ENCODE data around the gene CDH11.

The CDH11 gene

GRCh38 chr16:65038100-65038499 is 83.8 kb downstream of the CDH11 start:
- DNase-seq (ENCODE audit: low read depth in 2 of 3, low spot score in 2 of 3), result no peak

- no peak for DNase-seq (ENCODE audit: low read depth in 2 of 3, low spot score in 2 of 3)
These were observed 84.3 kb downstream of the CDH11 start for GRCh38 chr16:65037556-65037955.

- no peak for DNase-seq (ENCODE audit: low read depth in 2 of 3, low spot score in 2 of 3)
These were observed 86.9 kb downstream of the CDH11 start for GRCh38 chr16:65034915-65035314.

- DNase-seq (ENCODE audit: low read depth in 2 of 3, low spot score in 2 of 3), result no peak
These were observed 89.5 kb downstream of the CDH11 start for GRCh38 chr16:65032387-65032786.

GRCh38 chr16:65024767-65025178 is 97.1 kb downstream of the CDH11 start:
- no peak for DNase-seq (ENCODE audit: low read depth in 2 of 3, low spot score in 2 of 3)

- no peak for DNase-seq (ENCODE audit: low read depth in 2 of 3, low spot score in 2 of 3)
These were observed 98.1 kb downstream of the CDH11 start for GRCh38 chr16:65023802-65024201.

GRCh38 chr16:65021852-65022595 is 99.8 kb downstream of the CDH11 start:
- DNase-seq (ENCODE audit: low read depth in 2 of 3, low spot score in 2 of 3), result no peak

- DNase-seq (ENCODE audit: low read depth in 2 of 3, low spot score in 2 of 3), result no peak
These were observed 105.1 kb downstream of the CDH11 start for GRCh38 chr16:65016754-65017153.

GRCh38 chr16:65015599-65015998 is 106.3 kb downstream of the CDH11 start:
- DNase-seq (ENCODE audit: low read depth in 2 of 3, low spot score in 2 of 3), result no peak

- no peak for DNase-seq (ENCODE audit: low read depth in 2 of 3, low spot score in 2 of 3)
These were observed 109.5 kb downstream of the CDH11 start for GRCh38 chr16:65012357-65012756.

GRCh38 chr16:65010125-65010524 is 111.7 kb downstream of the CDH11 start:
- no peak for DNase-seq (ENCODE audit: low read depth in 2 of 3, low spot score in 2 of 3)

GRCh38 chr16:65005696-65006095 is 116.2 kb downstream of the CDH11 start:
- no peak for DNase-seq (ENCODE audit: low read depth in 2 of 3, low spot score in 2 of 3)

- DNase-seq (ENCODE audit: low read depth in 2 of 3, low spot score in 2 of 3), result no peak
These were observed 117.3 kb downstream of the CDH11 start for GRCh38 chr16:65004570-65004969.

GRCh38 chr16:65003621-65004020 is 118.2 kb downstream of the CDH11 start:
- no peak for DNase-seq (ENCODE audit: low read depth in 2 of 3, low spot score in 2 of 3)

- no peak for DNase-seq (ENCODE audit: low read depth in 2 of 3, low spot score in 2 of 3)
These were observed 119.6 kb downstream of the CDH11 start for GRCh38 chr16:65002265-65002664.

GRCh38 chr16:65000654-65001053 is 121.2 kb downstream of the CDH11 start:
- no peak for DNase-seq (ENCODE audit: low read depth in 2 of 3, low spot score in 2 of 3)

- no peak for DNase-seq (ENCODE audit: low read depth in 2 of 3, low spot score in 2 of 3)
These were observed 124.1 kb downstream of the CDH11 start for GRCh38 chr16:64997751-64998150.

- DNase-seq (ENCODE audit: low read depth in 2 of 3, low spot score in 2 of 3), result no peak
These were observed 124.7 kb downstream of the CDH11 start for GRCh38 chr16:64997121-64997520.

- DNase-seq (ENCODE audit: low read depth in 2 of 3, low spot score in 2 of 3), result no peak
These were observed 125.2 kb downstream of the CDH11 start for GRCh38 chr16:64996641-64997040.

GRCh38 chr16:64993464-64993863 is 128.4 kb downstream of the CDH11 start:
- no peak for DNase-seq (ENCODE audit: low read depth in 2 of 3, low spot score in 2 of 3)

- DNase-seq (ENCODE audit: low read depth in 2 of 3, low spot score in 2 of 3), result no peak
These were observed 130.9 kb downstream of the CDH11 start for GRCh38 chr16:64991001-64991400.

- DNase-seq (ENCODE audit: low read depth in 2 of 3, low spot score in 2 of 3), result no peak
These were observed 131.8 kb downstream of the CDH11 start for GRCh38 chr16:64990101-64990500.

- DNase-seq (ENCODE audit: low read depth in 2 of 3, low spot score in 2 of 3), result no peak
These were observed 132.8 kb downstream of the CDH11 start for GRCh38 chr16:64989050-64989449.
